GM20431 (cell line): ENCODE measurements around the gene PDZD2.
"Not testable (repeated sequence)": the region's sequence is repeated elsewhere in the genome, so short reads cannot be mapped to it uniquely, and the experiment has no call there.

Experiments
- in situ Hi-C: fragments of 300-500 bp; cut with MseI, MboI; formaldehyde crosslinking; loops from one replicate; pipeline ENCODE4 v1.15.0; 2020; ENCODE audit warnings: low sequenced_read_pairs; ENCODE audit not compliant: unreplicated experiment

The PDZD2 gene

DNA sequence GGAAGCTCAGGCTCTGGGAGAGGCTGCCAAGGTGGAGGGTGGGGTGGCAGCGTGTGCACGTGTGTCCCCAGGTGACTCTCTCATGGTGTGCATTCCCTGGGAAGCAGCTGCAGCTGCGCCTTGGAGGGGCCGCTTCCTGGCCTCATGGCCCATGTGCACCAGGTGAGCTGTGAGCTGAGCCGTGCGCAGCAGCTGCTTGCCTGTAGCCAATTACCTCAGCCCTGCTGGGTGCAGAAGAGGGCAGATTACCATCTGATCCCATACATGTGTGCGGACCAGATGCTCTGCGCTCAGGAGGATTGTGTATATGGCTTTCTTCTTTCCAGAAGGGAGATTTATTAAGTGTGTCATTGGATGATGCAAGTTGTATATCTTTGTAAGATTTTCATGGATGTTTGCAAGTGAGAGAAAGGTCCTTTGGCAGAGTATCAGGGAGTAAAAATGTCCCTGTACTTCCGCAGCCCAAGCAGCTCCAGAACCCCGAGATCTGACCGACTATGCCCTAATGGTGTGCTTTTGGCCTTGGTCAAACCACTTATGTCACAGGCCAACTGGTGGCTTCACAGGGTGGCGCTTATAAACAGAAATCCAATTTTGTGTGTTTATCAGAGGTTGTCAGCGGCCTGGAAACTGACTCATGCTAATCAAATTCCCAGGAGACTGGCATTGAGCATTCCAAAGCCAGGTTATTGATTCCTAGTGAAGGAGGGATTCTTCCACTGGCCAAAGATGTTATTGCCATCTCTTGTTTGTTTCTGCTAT lies 305.9 kb downstream of the PDZD2 start:
- in situ Hi-C loops, result loop anchor here (25.0 kb wide), 1 partner anchor 117 kb away; no protein-coding TSS in a partner anchor

GRCh38 chr5:31948006-31948405 lies 309.1 kb downstream of the PDZD2 start:
- in situ Hi-C loops, result loop anchor here (25.0 kb wide), 1 partner anchor 114 kb away; no protein-coding TSS in a partner anchor

GRCh38 chr5:31952067-31952466 lies 313.1 kb downstream of the PDZD2 start:
- in situ Hi-C loops, result no loop called here

DNA sequence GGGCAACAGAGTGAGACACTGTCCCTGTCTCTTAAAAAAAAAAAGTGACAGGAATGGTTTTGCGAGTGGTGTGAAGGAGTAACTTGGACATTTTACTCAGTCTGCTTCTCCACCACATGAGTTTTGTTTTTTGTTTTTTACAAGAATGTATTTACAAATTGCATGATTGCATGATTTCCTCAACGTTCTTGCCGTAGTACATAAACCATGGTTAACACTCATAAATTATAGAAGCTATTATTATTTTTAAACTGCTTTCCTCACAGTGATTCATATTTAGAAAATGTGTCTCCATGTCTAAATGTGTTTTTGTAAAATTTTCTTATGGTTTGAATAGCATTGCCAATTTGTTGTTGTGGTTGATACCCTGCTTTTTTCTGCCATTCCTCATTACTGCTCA lies 315.2 kb downstream of the PDZD2 start:
- in situ Hi-C loops, result no loop called here

DNA sequence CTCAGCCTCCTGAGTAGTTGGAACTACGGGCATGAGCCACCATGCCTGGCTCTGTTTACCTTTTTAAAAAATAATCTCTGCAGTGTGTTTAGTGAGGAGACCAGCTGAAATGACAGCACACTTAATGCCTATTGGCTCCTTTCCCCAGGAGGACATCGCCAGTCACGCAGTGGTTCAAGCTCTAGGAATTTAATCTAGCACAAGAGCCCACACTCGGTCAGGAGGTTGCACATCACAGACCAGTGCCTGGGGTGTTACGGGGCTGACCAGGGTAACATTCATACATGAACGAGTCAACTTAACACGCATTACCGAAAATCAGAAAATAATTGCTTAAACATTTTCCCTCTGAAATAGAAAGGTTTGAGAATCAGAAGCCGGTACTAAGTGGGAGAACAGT lies 318.2 kb downstream of the PDZD2 start:
- in situ Hi-C loops, result no loop called here

- in situ Hi-C loops, result no loop called here
Observed at GRCh38 chr5:31962351-31962751, 323.4 kb downstream of the PDZD2 start.

- in situ Hi-C loops, result no loop called here
Observed at GRCh38 chr5:31962871-31963307, 324.0 kb downstream of the PDZD2 start.

DNA sequence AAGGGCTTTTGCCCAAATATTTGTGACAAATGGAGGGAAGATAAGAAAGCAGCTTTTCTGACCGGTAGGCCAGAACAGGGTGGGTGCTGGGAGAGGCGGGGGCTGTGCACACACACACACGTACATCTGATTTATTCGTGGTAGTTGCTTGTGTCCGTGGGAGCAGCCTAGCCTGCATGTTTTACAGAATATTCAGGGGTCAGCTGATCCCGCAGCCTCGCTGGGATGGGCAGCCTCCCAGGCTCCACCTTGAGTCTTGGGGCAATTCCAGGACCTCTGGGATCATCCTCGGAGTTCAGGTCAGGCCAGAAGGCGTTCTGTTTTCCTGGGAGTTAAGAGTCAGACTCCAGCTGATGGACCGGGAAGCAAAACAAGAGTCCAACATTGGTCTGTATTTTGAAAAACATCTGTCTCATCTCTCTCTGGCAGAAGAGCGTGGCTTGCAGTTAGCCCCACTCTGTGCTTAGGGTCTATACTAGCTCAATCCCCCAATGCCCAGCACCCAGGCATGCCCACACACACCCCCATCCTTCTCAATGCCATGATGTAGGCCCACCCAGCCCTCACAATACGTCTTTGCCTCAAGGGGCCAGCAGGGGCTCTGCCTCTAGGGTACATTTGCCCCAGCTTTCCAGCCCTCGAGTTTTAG lies 324.6 kb downstream of the PDZD2 start:
- in situ Hi-C loops, result no loop called here

GRCh38 chr5:31964007-31964360 lies 325.1 kb downstream of the PDZD2 start:
- in situ Hi-C loops, result no loop called here

GRCh38 chr5:31965227-31965626 lies 326.3 kb downstream of the PDZD2 start:
- in situ Hi-C loops, result no loop called here

DNA sequence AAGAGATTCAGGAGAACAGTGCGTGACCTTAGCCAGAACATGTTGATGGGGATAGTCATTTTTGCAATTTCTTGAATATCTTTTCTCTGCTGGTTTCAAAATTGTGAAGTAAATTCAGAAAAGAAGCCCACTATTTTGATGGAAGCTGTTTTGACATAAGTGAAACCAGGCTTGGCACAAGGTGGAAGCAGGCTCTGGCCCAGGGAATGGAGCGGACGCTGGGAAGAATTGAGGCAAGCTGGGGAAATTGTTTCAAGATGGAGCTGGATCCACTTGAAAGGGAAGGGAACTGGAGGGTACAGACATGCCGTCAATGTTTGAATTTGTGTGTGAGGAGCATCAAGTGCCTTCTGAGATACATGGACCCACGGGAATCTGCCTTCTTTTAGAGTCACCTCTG lies 328.0 kb downstream of the PDZD2 start:
- in situ Hi-C loops, result no loop called here

- in situ Hi-C loops, result no loop called here
Observed at GRCh38 chr5:31967461-31967860, 328.5 kb downstream of the PDZD2 start.

GRCh38 chr5:31972558-31972957 lies 333.6 kb downstream of the PDZD2 start:
- in situ Hi-C loops, result no loop called here

DNA sequence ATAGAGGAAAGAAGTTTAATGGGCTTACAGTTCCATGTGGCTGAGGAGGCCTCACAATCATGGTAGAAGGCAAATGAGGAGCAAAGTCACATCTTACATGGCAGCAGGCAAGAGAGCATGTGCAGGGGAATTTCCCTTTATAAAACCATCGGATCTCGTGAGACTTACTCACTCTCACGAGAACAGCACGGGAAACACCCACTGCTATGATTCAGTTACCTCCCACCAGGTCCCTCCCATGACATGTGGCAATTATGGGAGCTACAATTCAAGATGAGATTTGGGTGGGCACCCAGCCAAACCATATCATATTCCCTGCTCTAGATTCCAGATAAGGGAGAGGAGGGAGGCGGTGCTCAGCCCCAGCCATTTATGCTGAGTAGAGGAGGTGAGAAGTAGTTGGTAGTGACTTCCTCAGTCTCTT lies 336.3 kb downstream of the PDZD2 start:
- in situ Hi-C loops, result not testable (repeated sequence)

GRCh38 chr5:31976169-31976568 lies 337.2 kb downstream of the PDZD2 start:
- in situ Hi-C loops, result no loop called here

DNA sequence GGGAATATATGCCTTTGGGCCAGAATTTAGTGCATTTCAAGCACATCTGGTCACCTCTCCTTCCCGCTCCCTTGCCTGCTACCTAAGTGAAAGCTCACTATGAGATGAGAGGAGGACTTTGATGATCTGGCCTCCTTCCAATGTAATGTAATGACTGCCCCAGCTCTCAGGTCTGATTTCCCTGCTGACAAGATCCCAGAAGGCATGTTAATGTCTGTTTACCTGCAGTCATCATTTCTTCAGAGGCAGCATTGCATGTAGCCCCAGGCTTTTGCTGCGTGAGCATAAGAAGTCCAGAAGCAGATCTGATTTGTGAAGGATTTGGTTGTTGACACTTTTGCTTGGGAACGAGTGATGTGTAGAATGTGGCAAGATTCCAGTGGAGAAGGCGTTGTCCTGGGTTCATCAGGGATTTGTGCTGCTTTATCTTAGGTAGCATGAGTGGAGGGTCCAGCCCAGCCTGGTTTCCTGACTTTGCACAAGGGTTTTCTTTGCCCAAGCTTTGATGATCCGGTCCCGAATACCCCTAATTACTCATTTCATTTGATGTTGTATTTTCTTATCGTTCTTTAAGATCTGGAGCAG lies 342.5 kb downstream of the PDZD2 start:
- in situ Hi-C loops, result no loop called here

- in situ Hi-C loops, result no loop called here
Observed at GRCh38 chr5:31982027-31982426, 343.1 kb downstream of the PDZD2 start.

GRCh38 chr5:31982621-31983020 lies 343.7 kb downstream of the PDZD2 start:
- in situ Hi-C loops, result no loop called here

- in situ Hi-C loops, result no loop called here
Observed at GRCh38 chr5:31983851-31984250, 344.9 kb downstream of the PDZD2 start.

GRCh38 chr5:31984691-31985090 lies 345.8 kb downstream of the PDZD2 start:
- in situ Hi-C loops, result no loop called here

DNA sequence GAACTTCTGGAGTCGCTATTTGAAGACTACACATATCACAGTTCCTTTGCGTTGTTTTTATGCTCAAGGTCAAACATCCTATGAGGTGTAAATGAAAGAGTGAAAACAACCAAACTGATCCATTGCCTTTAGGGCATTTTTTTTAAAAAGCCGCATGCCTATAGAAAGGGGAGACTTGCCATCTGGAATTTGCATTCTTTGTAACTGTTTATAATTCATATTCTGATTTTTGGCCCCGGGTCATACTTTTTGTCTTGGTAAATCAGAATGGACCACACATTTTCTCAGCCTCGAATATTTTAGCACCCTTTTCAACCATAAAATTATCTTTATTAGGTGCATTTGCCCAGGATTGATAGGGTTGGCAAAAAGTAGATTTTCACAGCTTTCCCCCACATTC lies 347.2 kb downstream of the PDZD2 start:
- in situ Hi-C loops, result no loop called here
